Large intestine (tissue), 3 donors: ENCODE data around the gene MALT1. TPM values are rescaled to one million over a fixed set of nuclear protein-coding genes. Genes with fewer than 3 reads are reported as not detected.

Experiments used
- DNase-seq, 2 donors: peaks; one replicate each; pipeline versions ENCODE4 v3.0.0 to v3.0.0-alpha.2; 2013
- H3K27ac ChIP-seq: one replicate; pipeline ENCODE4 v1.5.1; 2013; ENCODE audit warnings: low read length
- H3K27me3 ChIP-seq: 2 replicates; pipeline ENCODE4 v1.6.1; 2013; ENCODE audit warnings: low read length; ENCODE audit not compliant: control insufficient read depth, insufficient read depth
- H3K36me3 ChIP-seq: 2 replicates; pipeline ENCODE4 v1.6.1; 2013; ENCODE audit warnings: low read length; ENCODE audit not compliant: control insufficient read depth, insufficient read depth
- H3K4me1 ChIP-seq: one replicate; pipeline ENCODE4 v1.6.1; 2013; ENCODE audit warnings: low read length; ENCODE audit not compliant: control insufficient read depth, insufficient read depth
- H3K4me3 ChIP-seq: one replicate; pipeline ENCODE4 v1.5.1; 2013; ENCODE audit warnings: low read length
- H3K9me3 ChIP-seq: one replicate; pipeline ENCODE4 v1.6.1; 2013; ENCODE audit warnings: mild to moderate bottlenecking, low read depth, low read length, moderate library complexity; ENCODE audit not compliant: control insufficient read depth
- WGBS: methylation state at CpG from one replicate; pipeline ENCODE4 v1.1.5; 2013; ENCODE audit warnings: low lambda C conversion rate; ENCODE audit not compliant: insufficient coverage; 5-methylcytosine and 5-hydroxymethylcytosine counted together
- polyA plus RNA-seq: library from polyadenylated mRNA; unstranded; fragments of 120-200 nt; gene quantifications from one replicate; pipeline ENCODE4 v1.2.1, GENCODE V29; 2013

MALT1 gene
- polyA plus RNA-seq, 1 donor, result 25.4 TPM

DNA sequence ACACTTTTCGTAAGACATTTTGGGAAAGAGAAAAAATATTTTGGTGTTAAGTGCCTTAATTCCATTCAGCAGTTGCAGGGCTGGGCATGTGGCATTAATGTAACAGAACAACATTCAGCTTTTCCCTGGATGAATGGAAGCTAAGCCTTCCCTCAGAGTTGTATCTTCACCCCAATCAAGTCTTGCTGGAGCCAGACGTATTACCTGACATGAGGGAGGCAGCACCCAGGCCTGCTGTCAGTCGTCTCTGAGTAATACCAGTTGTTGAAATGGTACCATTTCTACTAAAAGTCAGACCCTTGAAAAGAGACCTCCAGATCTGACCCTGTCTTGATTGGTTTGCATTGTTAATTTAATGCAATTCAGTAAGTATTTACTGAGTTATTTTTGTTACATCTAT lies 57.5 kb downstream of the MALT1 start:
- no CpG with 5 or more reads among the region's 3 CpGs for WGBS
- Histone ChIP-seq H3K27ac (no peak overlapping the region), H3K4me1 (no peaks in the 10 kb centered on the region), H3K4me3 (no peak overlapping the region), H3K9me3 (no peaks in the 10 kb centered on the region), H3K36me3 (peaks cover 31% of the 10 kb centered on the region), H3K27me3 (no peaks in the 10 kb centered on the region)
- DNase-seq, result no peak

DNA sequence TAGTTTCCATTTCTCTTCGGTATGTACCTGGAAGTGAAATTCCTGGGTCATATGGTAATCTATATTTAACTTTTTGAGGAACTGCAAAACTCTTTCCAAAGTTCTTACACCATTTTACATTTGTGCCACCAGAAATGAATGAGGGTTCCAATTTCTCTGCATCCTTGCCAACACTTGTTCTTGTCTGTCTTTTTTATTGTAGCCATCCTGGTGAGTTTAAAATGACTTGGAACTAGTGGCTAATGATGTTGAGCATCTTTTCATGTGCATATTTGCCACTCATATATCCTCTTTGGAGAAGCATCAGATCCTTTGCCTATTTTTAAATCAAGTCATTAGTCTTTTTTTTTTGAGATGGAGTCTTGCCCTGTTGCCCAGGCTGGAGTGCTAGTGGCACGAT lies 59.4 kb downstream of the MALT1 start:
- Histone ChIP-seq H3K36me3 (peaks cover 38% of the 10 kb centered on the region), H3K9me3 (no peaks in the 10 kb centered on the region), H3K4me1 (no peaks in the 10 kb centered on the region), H3K27ac (no peak overlapping the region), H3K27me3 (no peaks in the 10 kb centered on the region), H3K4me3 (no peak overlapping the region)
- 100% methylated on average over 1 of the region's 2 CpGs for WGBS
- DNase-seq, result no peak

DNA sequence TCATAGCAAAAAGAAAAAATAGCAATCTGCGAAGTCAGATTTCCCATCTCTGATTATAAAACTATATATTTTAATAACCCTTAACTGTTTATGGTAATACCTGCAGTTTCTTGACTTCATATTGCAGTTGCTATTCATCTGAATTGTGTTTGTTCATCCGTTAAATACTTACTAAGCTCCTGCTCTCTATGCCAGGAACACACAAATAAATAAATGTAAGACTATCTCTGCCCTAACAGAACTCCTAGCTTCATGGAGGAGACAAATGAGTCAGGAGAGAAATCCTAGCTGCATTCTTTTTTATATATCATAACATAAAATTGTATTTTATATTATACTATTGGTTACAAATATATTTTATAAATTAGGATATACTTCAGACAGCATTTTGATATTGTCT lies 61.2 kb downstream of the MALT1 start:
- Histone ChIP-seq H3K27ac (no peak overlapping the region), H3K4me1 (no peaks in the 10 kb centered on the region), H3K36me3 (peaks cover 43% of the 10 kb centered on the region), H3K4me3 (no peak overlapping the region), H3K27me3 (no peaks in the 10 kb centered on the region), H3K9me3 (no peaks in the 10 kb centered on the region)
- 100% methylated on average over 2 of the region's 2 CpGs for WGBS
- no peak for DNase-seq

GRCh38 chr18:58733866-58734265 lies 62.6 kb downstream of the MALT1 start:
- peaks cover 49% of the 10 kb centered on the region for H3K36me3 ChIP-seq
- WGBS, result no CpG with 5 or more reads among the region's 1 CpG

GRCh38 chr18:58738322-58738721 lies 67.1 kb downstream of the MALT1 start:
- H3K27ac ChIP-seq, result no peak overlapping the region
- no peaks in the 10 kb centered on the region for H3K4me1 ChIP-seq
- no CpG with 5 or more reads among the region's 3 CpGs for WGBS
- no peaks in the 10 kb centered on the region for H3K9me3 ChIP-seq
- DNase-seq, result no peak
- no peak overlapping the region for H3K4me3 ChIP-seq
- H3K36me3 ChIP-seq, result peaks cover 49% of the 10 kb centered on the region
- H3K27me3 ChIP-seq, result no peaks in the 10 kb centered on the region

More at GRCh38 chr18:58733866-58734265, 62.6 kb downstream of the MALT1 start:
- Histone ChIP-seq H3K4me1 (no peaks in the 10 kb centered on the region), H3K27me3 (no peaks in the 10 kb centered on the region), H3K9me3 (no peaks in the 10 kb centered on the region), H3K27ac (no peak overlapping the region), H3K4me3 (no peak overlapping the region)
- no peak for DNase-seq

GRCh38 chr18:58745914-58746313 lies 74.6 kb downstream of the MALT1 start:
- Histone ChIP-seq H3K27me3 (no peaks in the 10 kb centered on the region), H3K4me1 (no peaks in the 10 kb centered on the region), H3K9me3 (peaks cover 11% of the 10 kb centered on the region), H3K4me3 (no peak overlapping the region), H3K36me3 (peaks cover 49% of the 10 kb centered on the region), H3K27ac (no peak overlapping the region)
- no peak for DNase-seq
- no CpG with 5 or more reads among the region's 2 CpGs for WGBS

DNA sequence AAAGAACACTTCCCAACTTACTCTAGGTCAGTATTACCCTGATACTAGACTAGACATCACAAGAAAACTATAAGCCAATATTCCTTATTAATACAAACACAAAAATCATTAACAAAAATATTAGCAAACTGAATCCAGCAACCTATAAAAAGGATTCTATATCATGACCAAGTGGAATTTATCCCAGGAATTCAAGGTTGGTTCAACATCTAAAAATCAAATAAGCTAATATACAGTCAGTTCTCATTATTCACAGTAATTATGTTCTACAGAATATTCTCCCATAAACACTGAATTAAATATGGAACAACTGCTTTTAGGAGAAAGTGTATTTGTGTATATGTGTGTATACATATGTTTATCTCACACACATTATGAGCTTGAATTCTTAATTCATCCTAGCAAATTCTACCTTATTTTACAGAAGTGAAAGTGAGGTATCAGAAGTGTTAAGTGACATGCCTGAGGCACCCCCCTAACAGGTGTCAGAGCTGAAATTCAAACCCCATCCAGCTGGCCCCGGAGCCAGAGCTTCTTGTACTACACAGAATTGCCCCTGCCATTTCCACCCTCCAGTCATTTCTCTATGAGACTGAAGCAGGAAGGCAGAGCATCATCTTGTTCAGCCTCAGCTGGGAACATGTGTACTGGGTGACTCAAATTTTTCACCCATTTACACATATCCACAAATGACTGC lies 77.8 kb downstream of the MALT1 start:
- no peaks in the 10 kb centered on the region for H3K4me1 ChIP-seq
- no peak overlapping the region for H3K27ac ChIP-seq
- DNase-seq, result no peak
- no peaks in the 10 kb centered on the region for H3K27me3 ChIP-seq
- H3K4me3 ChIP-seq, result no peak overlapping the region
- peaks cover 45% of the 10 kb centered on the region for H3K36me3 ChIP-seq
- no CpG with 5 or more reads among the region's 1 CpG for WGBS
- peaks cover 11% of the 10 kb centered on the region for H3K9me3 ChIP-seq

DNA sequence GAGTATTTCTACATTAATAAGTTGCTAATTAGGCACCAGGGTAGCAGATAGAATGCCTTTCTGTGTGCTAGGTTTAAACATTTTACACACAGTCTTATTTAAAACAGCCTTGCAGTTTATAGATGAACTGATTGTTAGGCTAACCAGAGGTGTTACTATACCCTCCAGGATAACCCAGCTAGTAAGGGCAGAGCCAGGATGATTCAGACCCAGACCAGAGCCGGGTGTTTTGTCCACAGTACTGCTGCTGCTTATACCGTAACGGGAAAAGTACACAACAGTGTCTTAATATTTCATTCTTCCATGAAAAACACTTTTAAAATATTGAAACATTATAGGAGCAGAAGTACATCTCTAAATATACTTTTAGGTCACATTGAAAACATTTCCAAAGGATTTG lies 82.7 kb downstream of the MALT1 start:
- Histone ChIP-seq H3K36me3 (peaks cover 13% of the 10 kb centered on the region), H3K4me3 (no peak overlapping the region), H3K27ac (no peak overlapping the region), H3K4me1 (peaks cover 31% of the 10 kb centered on the region), H3K9me3 (peaks cover 4% of the 10 kb centered on the region), H3K27me3 (no peaks in the 10 kb centered on the region)
- no peak for DNase-seq
- no CpG with 5 or more reads among the region's 3 CpGs for WGBS

DNA sequence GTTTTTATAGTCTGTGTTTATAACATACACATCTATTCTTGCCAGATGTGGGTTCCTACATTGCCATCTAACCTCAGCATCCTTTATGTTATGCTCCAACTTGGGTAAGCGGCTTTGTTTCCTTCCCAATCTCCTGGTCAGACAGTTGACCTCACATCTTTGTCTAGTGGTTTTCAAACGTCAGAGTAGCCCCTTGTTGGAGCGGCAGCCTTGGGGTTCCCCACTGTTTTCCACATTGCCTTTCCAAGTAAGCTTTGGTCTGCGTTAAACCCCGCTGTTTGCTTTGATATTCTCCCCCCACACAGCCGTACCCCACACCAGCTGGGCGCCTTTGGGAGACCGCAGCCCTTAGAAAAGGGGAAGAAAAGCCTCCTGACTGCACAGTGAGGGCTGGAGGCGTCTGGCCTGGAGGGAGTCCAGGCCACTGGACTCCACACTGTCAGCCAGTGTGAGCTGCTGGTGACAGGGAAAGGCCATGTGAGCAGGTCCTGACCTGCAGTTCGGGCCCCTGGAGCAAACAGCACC lies 83.3 kb downstream of the MALT1 start:
- 80% methylated on average over 1 of the region's 10 CpGs for WGBS
- H3K27me3 ChIP-seq, result no peaks in the 10 kb centered on the region
- H3K27ac ChIP-seq, result peak overlapping the region; percentile 83
- no peaks in the 10 kb centered on the region for H3K9me3 ChIP-seq
- H3K4me1 ChIP-seq, result peaks cover 31% of the 10 kb centered on the region
- peak in 1 of 2 donors; percentile 40 for DNase-seq
- H3K4me3 ChIP-seq, result no peak overlapping the region
- H3K36me3 ChIP-seq, result peaks cover 8% of the 10 kb centered on the region

DNA sequence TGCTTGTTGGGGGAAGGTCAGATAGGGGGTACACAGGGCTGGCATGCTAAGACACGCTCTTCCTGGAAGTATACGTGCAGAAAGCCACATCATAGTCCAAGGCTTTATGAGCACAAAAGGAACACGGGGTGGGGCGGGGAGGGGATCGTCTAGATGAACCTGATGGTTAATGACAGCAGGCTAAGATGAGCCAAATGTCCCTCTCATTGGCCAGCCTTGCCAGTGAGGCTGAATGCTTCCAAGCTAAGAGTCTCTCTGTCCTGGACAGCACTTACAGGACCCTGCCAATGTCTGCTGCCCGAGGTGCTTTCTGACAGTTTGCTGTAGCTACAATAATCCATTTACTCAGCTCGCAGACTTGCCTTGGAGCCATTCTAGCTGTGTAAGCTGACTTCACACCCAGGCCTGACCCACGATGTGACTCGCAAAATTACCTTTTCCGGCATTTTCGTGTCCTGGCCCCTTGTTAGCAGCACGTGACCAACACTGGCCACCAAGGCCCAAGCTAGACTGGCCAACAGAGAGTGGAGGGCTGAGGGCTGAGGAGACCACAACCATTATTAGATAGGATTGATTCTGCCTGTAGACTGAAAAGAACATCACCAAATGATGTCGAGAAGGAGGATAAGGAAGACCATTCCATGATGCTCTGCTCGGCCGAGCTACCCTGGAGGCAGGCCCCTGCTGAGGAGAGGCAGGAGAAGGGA lies 84.2 kb downstream of the MALT1 start:
- Histone ChIP-seq H3K27ac (peak overlapping the region; percentile 83), H3K9me3 (no peaks in the 10 kb centered on the region), H3K4me3 (no peak overlapping the region), H3K27me3 (no peaks in the 10 kb centered on the region), H3K4me1 (peaks cover 31% of the 10 kb centered on the region), H3K36me3 (peaks cover 3% of the 10 kb centered on the region)
- DNase-seq, result peak; percentile 86 to 93
- no CpG with 5 or more reads among the region's 15 CpGs for WGBS
